ENCODE data around the gene PSMC5. TPM values are rescaled to one million over a fixed set of nuclear protein-coding genes. Genes with fewer than 3 reads are reported as not detected.

The PSMC5 gene
- total RNA-seq, 6 experiments from 2014 or later: 156 to 206 (median 179) TPM

GRCh38 chr17:63800783-63801182 is 26.4 kb upstream of the PSMC5 start:
- Mint-ChIP-seq H3K27me3 (ENCODE audit: insufficient read depth) (no peaks in the 10 kb centered on the region), H3K9me3 (no peaks in the 10 kb centered on the region), H3K36me3 (ENCODE audit: low read depth) (peaks cover 36% of the 10 kb centered on the region), H3K27ac (peak overlapping the region; percentile 12; the same call in 1 of the 2 replicates), H3K4me1 (ENCODE audit: low read depth) (no peaks in the 10 kb centered on the region), H3K4me3 (no peak overlapping the region)
- TF ChIP-seq, protein P1, sequence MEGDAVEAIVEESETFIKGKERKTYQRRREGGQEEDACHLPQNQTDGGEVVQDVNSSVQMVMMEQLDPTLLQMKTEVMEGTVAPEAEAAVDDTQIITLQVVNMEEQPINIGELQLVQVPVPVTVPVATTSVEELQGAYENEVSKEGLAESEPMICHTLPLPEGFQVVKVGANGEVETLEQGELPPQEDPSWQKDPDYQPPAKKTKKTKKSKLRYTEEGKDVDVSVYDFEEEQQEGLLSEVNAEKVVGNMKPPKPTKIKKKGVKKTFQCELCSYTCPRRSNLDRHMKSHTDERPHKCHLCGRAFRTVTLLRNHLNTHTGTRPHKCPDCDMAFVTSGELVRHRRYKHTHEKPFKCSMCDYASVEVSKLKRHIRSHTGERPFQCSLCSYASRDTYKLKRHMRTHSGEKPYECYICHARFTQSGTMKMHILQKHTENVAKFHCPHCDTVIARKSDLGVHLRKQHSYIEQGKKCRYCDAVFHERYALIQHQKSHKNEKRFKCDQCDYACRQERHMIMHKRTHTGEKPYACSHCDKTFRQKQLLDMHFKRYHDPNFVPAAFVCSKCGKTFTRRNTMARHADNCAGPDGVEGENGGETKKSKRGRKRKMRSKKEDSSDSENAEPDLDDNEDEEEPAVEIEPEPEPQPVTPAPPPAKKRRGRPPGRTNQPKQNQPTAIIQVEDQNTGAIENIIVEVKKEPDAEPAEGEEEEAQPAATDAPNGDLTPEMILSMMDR (IDR thresholded peaks at IDR 0.05): no peak
- DNase-seq: no peak

- no peaks in the 10 kb centered on the region for H3K4me1 Mint-ChIP-seq (ENCODE audit: low read depth)
- TF ChIP-seq, protein P1 (IDR thresholded peaks at IDR 0.05): no peak
- no peak overlapping the region for H3K4me3 Mint-ChIP-seq
- H3K27me3 Mint-ChIP-seq (ENCODE audit: insufficient read depth): no peaks in the 10 kb centered on the region
- H3K27ac Mint-ChIP-seq: peak overlapping the region; percentile 7; the same call in 1 of the 2 replicates
- H3K36me3 Mint-ChIP-seq (ENCODE audit: low read depth): peaks cover 51% of the 10 kb centered on the region
- H3K9me3 Mint-ChIP-seq: no peaks in the 10 kb centered on the region
- DNase-seq: no peak
These were observed 22.9 kb upstream of the PSMC5 start for GRCh38 chr17:63804328-63804727.

GRCh38 chr17:63805591-63805990 is 21.6 kb upstream of the PSMC5 start:
- H3K36me3 Mint-ChIP-seq (ENCODE audit: low read depth): peaks cover 46% of the 10 kb centered on the region
- TF ChIP-seq, protein P1 (IDR thresholded peaks at IDR 0.05): no peak
- no peaks in the 10 kb centered on the region for H3K27me3 Mint-ChIP-seq (ENCODE audit: insufficient read depth)
- H3K4me3 Mint-ChIP-seq: no peak overlapping the region
- H3K27ac Mint-ChIP-seq: no peak overlapping the region
- H3K9me3 Mint-ChIP-seq: no peaks in the 10 kb centered on the region
- no peaks in the 10 kb centered on the region for H3K4me1 Mint-ChIP-seq (ENCODE audit: low read depth)
- no peak for DNase-seq

- Mint-ChIP-seq H3K9me3 (no peaks in the 10 kb centered on the region), H3K27me3 (ENCODE audit: insufficient read depth) (no peaks in the 10 kb centered on the region), H3K4me1 (ENCODE audit: low read depth) (no peaks in the 10 kb centered on the region), H3K27ac (no peak overlapping the region), H3K36me3 (ENCODE audit: low read depth) (peaks cover 66% of the 10 kb centered on the region), H3K4me3 (no peak overlapping the region)
- DNase-seq: no peak
- TF ChIP-seq, protein P1 (IDR thresholded peaks at IDR 0.05): no peak
These were observed 17.3 kb upstream of the PSMC5 start for GRCh38 chr17:63809970-63810369.

DNA sequence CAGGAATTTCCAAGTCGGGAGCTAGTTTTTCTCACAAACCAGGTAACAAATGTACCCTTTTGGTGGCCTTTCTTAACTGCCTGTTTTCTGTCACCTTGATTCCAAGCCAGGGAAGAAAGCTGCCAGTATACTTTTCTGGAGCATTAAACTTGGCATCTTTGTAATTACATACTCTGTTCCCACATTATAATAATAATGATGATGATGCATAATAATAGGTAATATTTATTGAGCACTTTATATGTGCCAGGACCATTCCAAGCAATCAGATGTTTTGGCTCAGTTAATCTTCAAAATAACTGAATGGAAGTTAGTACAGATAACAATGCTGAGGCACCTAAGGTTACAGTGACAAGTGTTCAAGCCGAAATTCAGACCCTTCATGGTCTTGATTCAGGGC is 11.1 kb upstream of the PSMC5 start:
- Mint-ChIP-seq H3K9me3 (no peaks in the 10 kb centered on the region), H3K4me3 (no peak overlapping the region), H3K36me3 (ENCODE audit: low read depth) (peaks cover 71% of the 10 kb centered on the region), H3K27me3 (ENCODE audit: insufficient read depth) (peaks cover 4% of the 10 kb centered on the region; the same call in 1 of the 2 replicates), H3K4me1 (ENCODE audit: low read depth) (peaks cover 17% of the 10 kb centered on the region), H3K27ac (no peak overlapping the region)
- TF ChIP-seq, protein P1 (IDR thresholded peaks at IDR 0.05): no peak
- no peak for DNase-seq

DNA sequence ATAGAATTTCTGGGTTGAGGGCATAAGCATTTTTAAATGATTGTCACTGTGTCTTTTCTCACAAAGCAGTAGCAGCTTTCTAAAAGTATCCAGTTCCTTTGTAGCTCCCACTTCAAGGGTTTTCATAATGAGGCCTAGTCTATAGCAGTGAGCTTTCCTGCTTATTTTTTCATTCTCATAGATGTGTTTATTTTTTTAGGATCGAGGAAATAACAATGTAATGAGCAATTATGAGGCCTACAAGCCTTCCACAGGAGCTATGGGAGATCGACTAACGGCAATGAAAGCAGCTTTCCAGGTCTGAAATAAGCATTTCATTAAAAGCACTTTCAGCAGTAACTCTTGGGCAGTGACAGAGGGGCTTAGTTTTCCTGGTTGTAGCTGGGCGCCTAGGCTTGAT is 10.6 kb upstream of the PSMC5 start:
- TF ChIP-seq, protein P1 (IDR thresholded peaks at IDR 0.05): no peak
- Mint-ChIP-seq H3K36me3 (ENCODE audit: low read depth) (peaks cover 70% of the 10 kb centered on the region), H3K27ac (peak overlapping the region; percentile 43; the same call in 1 of the 2 replicates), H3K9me3 (no peaks in the 10 kb centered on the region), H3K4me1 (ENCODE audit: low read depth) (peaks cover 17% of the 10 kb centered on the region), H3K27me3 (ENCODE audit: insufficient read depth) (peaks cover 6% of the 10 kb centered on the region; the same call in 1 of the 2 replicates), H3K4me3 (no peak overlapping the region)
- DNase-seq: no peak

Measured in HFFc6 (cell line).